Kidney glomerular epithelial cell (primary cell): ENCODE measurements around the gene CAMK2G.

ENCODE experiments used
- DNase-seq: peaks from one replicate; lab custom pipeline; 2025; lab: John Stamatoyannopoulos, UW

The CAMK2G gene

GRCh38 chr10:73863039-73863817 is 11.1 kb downstream of the CAMK2G start:
- no peak for DNase-seq

- DNase-seq = no peak
Measured at GRCh38 chr10:73862011-73862410, 12.3 kb downstream of the CAMK2G start.

GRCh38 chr10:73859784-73860491 is 14.4 kb downstream of the CAMK2G start:
- no peak for DNase-seq

GRCh38 chr10:73859428-73859783 is 14.9 kb downstream of the CAMK2G start:
- no peak for DNase-seq

GRCh38 chr10:73858750-73859427 is 15.5 kb downstream of the CAMK2G start:
- no peak for DNase-seq

- DNase-seq = no peak
Measured at GRCh38 chr10:73858013-73858708, 16.2 kb downstream of the CAMK2G start.

- DNase-seq = no peak
Measured at GRCh38 chr10:73857446-73857845, 16.9 kb downstream of the CAMK2G start.

GRCh38 chr10:73856261-73856660 is 18.1 kb downstream of the CAMK2G start:
- DNase-seq = no peak

GRCh38 chr10:73855413-73855812 is 18.9 kb downstream of the CAMK2G start:
- no peak for DNase-seq

- no peak for DNase-seq
Measured at GRCh38 chr10:73854310-73854709, 20.0 kb downstream of the CAMK2G start.

GRCh38 chr10:73853196-73853595 is 21.2 kb downstream of the CAMK2G start:
- DNase-seq = no peak

GRCh38 chr10:73850863-73851461 is 23.4 kb downstream of the CAMK2G start:
- DNase-seq = no peak

- DNase-seq = no peak
Measured at GRCh38 chr10:73850211-73850610, 24.1 kb downstream of the CAMK2G start.

- peak; percentile 29 for DNase-seq
Measured at GRCh38 chr10:73848821-73849489, 25.4 kb downstream of the CAMK2G start.

- DNase-seq = no peak
Measured at GRCh38 chr10:73847031-73847430, 27.3 kb downstream of the CAMK2G start.

- no peak for DNase-seq
Measured at GRCh38 chr10:73843261-73843660, 31.1 kb downstream of the CAMK2G start.

GRCh38 chr10:73842349-73842748 is 32.0 kb downstream of the CAMK2G start:
- no peak for DNase-seq

GRCh38 chr10:73841526-73842285 is 32.6 kb downstream of the CAMK2G start:
- DNase-seq = no peak

- DNase-seq = no peak
Measured at GRCh38 chr10:73841061-73841421, 33.3 kb downstream of the CAMK2G start.

- no peak for DNase-seq
Measured at GRCh38 chr10:73840403-73841060, 33.8 kb downstream of the CAMK2G start.
